ENCODE results near the gene PARD3. TPM values are rescaled to one million over a fixed set of nuclear protein-coding genes. Genes with fewer than 3 reads are reported as not detected.

Gene PARD3
- total RNA-seq, 1 donor from 2014 or later, result 51.2 TPM

- H3K4me1 Mint-ChIP-seq, result peaks cover 50% of the 10 kb centered on the region
- H3K9me3 Mint-ChIP-seq, result no peaks in the 10 kb centered on the region
- no peaks in the 10 kb centered on the region for H3K27me3 Mint-ChIP-seq (ENCODE audit: low read depth)
- peaks cover 3% of the 10 kb centered on the region for H3K36me3 Mint-ChIP-seq (ENCODE audit: low read depth)
- no peak overlapping the region for H3K4me3 Mint-ChIP-seq
- no peak for TF ChIP-seq CTCF (conservative IDR thresholded peaks at IDR 0.05)
- H3K27ac Mint-ChIP-seq (ENCODE audit: unreplicated experiment), result no peak overlapping the region
- no peak for DNase-seq (ENCODE audit: low read depth, low spot score)
Measured at GRCh38 chr10:34766266-34766600, 48.9 kb downstream of the PARD3 start.

GRCh38 chr10:34764472-34764946 is 50.6 kb downstream of the PARD3 start:
- TF ChIP-seq CTCF (conservative IDR thresholded peaks at IDR 0.05), result no peak
- Mint-ChIP-seq H3K27me3 (ENCODE audit: low read depth) (no peaks in the 10 kb centered on the region), H3K4me1 (peaks cover 53% of the 10 kb centered on the region), H3K9me3 (no peaks in the 10 kb centered on the region), H3K36me3 (ENCODE audit: low read depth) (peaks cover 3% of the 10 kb centered on the region), H3K27ac (ENCODE audit: unreplicated experiment) (no peak overlapping the region), H3K4me3 (no peak overlapping the region)
- DNase-seq (ENCODE audit: low read depth, low spot score), result no peak

- Mint-ChIP-seq H3K27me3 (ENCODE audit: low read depth) (no peaks in the 10 kb centered on the region), H3K4me1 (peaks cover 60% of the 10 kb centered on the region), H3K4me3 (no peak overlapping the region), H3K27ac (ENCODE audit: unreplicated experiment) (no peak overlapping the region), H3K36me3 (ENCODE audit: low read depth) (no peaks in the 10 kb centered on the region), H3K9me3 (no peaks in the 10 kb centered on the region)
- DNase-seq (ENCODE audit: low read depth, low spot score), result no peak
- TF ChIP-seq CTCF (conservative IDR thresholded peaks at IDR 0.05), result peak; percentile 23
Measured at GRCh38 chr10:34762603-34763299, 52.3 kb downstream of the PARD3 start.

- H3K9me3 Mint-ChIP-seq, result no peaks in the 10 kb centered on the region
- no peaks in the 10 kb centered on the region for H3K36me3 Mint-ChIP-seq (ENCODE audit: low read depth)
- TF ChIP-seq CTCF (conservative IDR thresholded peaks at IDR 0.05), result no peak
- H3K4me3 Mint-ChIP-seq, result no peak overlapping the region
- peaks cover 58% of the 10 kb centered on the region for H3K4me1 Mint-ChIP-seq
- H3K27ac Mint-ChIP-seq (ENCODE audit: unreplicated experiment), result no peak overlapping the region
- no peaks in the 10 kb centered on the region for H3K27me3 Mint-ChIP-seq (ENCODE audit: low read depth)
- no peak for DNase-seq (ENCODE audit: low read depth, low spot score)
Measured at GRCh38 chr10:34762156-34762555, 52.9 kb downstream of the PARD3 start.

- H3K27me3 Mint-ChIP-seq (ENCODE audit: low read depth), result no peaks in the 10 kb centered on the region
- no peak for DNase-seq (ENCODE audit: low read depth, low spot score)
- no peak overlapping the region for H3K4me3 Mint-ChIP-seq
- H3K36me3 Mint-ChIP-seq (ENCODE audit: low read depth), result no peaks in the 10 kb centered on the region
- H3K4me1 Mint-ChIP-seq, result peaks cover 50% of the 10 kb centered on the region
- TF ChIP-seq CTCF (conservative IDR thresholded peaks at IDR 0.05), result no peak
- H3K27ac Mint-ChIP-seq (ENCODE audit: unreplicated experiment), result no peak overlapping the region
- H3K9me3 Mint-ChIP-seq, result no peaks in the 10 kb centered on the region
Measured at GRCh38 chr10:34761453-34761852, 53.6 kb downstream of the PARD3 start.

Measured in neural crest cell (in vitro differentiated cells).